ENCODE measurements around the gene DNASE1. TPM values are rescaled to one million over a fixed set of nuclear protein-coding genes. Genes with fewer than 3 reads are reported as not detected.

The DNASE1 gene
- total RNA-seq, 1 experiment from 2014 or later: 11.0 TPM

DNA sequence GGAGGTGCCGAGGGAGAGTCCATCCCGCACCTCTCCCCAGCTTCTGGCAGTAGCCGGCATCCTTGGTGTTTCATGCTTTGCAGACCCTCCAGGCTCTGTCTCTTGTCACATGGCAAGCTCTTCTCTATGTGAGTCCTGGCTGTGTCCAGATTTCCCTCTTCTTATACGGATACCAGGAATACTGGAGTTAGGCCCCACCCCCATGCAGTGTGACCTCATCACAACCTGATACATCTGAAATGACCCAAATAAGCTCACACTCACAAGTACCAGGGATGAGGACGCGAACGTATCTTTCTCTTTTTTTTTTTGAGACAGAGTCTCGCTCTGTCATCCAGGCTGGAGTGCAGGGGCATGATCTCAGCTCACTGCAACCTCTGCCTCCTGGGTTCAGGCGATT is 39.6 kb downstream of the DNASE1 start:
- 0 out of 2 replicates have a peak, but pooled peaks cover 2% of the 10 kb centered on the region for H4K20me1 ChIP-seq (ENCODE audit: insufficient read depth)
- ATAC-seq (no peak), DNase-seq (ENCODE audit: low read depth, low spot score) (no peak)
- BruUV-seq (replicated peaks): no TSS peak
- TF ChIP-seq EZH2 (IDR thresholded peaks at IDR 0.05) (no peak), CEBPB (IDR thresholded peaks at IDR 0.05; ENCODE audit: low read depth) (no peak), FOSL1 (IDR thresholded peaks at IDR 0.05; ENCODE audit: low read depth) (no peak), POLR2AphosphoS5 (IDR thresholded peaks at IDR 0.05; ENCODE audit: low read depth, low read length) (no peak), CBX3 (IDR thresholded peaks at IDR 0.05; ENCODE audit: low read depth) (no peak), EZH2phosphoT487 (IDR thresholded peaks at IDR 0.05; ENCODE audit: borderline replicate concordance) (no peak), EGR1 (IDR thresholded peaks at IDR 0.05; ENCODE audit: low read depth) (no peak), SRF (IDR thresholded peaks at IDR 0.05; ENCODE audit: low read depth) (no peak), ZNF274 (IDR thresholded peaks at IDR 0.05; ENCODE audit: low read depth, low read length) (no peak), TCF7L2 (IDR thresholded peaks at IDR 0.05; ENCODE audit: borderline replicate concordance, extremely low read depth, insufficient read depth, insufficient read length) (no peak), ELF1 (IDR thresholded peaks at IDR 0.05; ENCODE audit: borderline replicate concordance, low read depth) (no peak), POLR2A (IDR thresholded peaks at IDR 0.05; ENCODE audit: borderline replicate concordance, extremely low read depth, insufficient read depth, insufficient read length) (no peak), SIN3A (IDR thresholded peaks at IDR 0.05; ENCODE audit: low read depth) (no peak), JUND (IDR thresholded peaks at IDR 0.05) (no peak)
- TF ChIP-seq, protein P1, sequence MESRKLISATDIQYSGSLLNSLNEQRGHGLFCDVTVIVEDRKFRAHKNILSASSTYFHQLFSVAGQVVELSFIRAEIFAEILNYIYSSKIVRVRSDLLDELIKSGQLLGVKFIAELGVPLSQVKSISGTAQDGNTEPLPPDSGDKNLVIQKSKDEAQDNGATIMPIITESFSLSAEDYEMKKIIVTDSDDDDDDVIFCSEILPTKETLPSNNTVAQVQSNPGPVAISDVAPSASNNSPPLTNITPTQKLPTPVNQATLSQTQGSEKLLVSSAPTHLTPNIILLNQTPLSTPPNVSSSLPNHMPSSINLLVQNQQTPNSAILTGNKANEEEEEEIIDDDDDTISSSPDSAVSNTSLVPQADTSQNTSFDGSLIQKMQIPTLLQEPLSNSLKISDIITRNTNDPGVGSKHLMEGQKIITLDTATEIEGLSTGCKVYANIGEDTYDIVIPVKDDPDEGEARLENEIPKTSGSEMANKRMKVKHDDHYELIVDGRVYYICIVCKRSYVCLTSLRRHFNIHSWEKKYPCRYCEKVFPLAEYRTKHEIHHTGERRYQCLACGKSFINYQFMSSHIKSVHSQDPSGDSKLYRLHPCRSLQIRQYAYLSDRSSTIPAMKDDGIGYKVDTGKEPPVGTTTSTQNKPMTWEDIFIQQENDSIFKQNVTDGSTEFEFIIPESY (IDR thresholded peaks at IDR 0.05; ENCODE audit: extremely low read depth, insufficient replicate concordance, low read length): no peak
- TF ChIP-seq, protein P2, sequence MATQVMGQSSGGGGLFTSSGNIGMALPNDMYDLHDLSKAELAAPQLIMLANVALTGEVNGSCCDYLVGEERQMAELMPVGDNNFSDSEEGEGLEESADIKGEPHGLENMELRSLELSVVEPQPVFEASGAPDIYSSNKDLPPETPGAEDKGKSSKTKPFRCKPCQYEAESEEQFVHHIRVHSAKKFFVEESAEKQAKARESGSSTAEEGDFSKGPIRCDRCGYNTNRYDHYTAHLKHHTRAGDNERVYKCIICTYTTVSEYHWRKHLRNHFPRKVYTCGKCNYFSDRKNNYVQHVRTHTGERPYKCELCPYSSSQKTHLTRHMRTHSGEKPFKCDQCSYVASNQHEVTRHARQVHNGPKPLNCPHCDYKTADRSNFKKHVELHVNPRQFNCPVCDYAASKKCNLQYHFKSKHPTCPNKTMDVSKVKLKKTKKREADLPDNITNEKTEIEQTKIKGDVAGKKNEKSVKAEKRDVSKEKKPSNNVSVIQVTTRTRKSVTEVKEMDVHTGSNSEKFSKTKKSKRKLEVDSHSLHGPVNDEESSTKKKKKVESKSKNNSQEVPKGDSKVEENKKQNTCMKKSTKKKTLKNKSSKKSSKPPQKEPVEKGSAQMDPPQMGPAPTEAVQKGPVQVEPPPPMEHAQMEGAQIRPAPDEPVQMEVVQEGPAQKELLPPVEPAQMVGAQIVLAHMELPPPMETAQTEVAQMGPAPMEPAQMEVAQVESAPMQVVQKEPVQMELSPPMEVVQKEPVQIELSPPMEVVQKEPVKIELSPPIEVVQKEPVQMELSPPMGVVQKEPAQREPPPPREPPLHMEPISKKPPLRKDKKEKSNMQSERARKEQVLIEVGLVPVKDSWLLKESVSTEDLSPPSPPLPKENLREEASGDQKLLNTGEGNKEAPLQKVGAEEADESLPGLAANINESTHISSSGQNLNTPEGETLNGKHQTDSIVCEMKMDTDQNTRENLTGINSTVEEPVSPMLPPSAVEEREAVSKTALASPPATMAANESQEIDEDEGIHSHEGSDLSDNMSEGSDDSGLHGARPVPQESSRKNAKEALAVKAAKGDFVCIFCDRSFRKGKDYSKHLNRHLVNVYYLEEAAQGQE (IDR thresholded peaks at IDR 0.05; ENCODE audit: low read depth): no peak
- TF ChIP-seq, protein P3, sequence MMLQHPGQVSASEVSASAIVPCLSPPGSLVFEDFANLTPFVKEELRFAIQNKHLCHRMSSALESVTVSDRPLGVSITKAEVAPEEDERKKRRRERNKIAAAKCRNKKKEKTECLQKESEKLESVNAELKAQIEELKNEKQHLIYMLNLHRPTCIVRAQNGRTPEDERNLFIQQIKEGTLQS (IDR thresholded peaks at IDR 0.05): no peak
- TF ChIP-seq, protein P4, sequence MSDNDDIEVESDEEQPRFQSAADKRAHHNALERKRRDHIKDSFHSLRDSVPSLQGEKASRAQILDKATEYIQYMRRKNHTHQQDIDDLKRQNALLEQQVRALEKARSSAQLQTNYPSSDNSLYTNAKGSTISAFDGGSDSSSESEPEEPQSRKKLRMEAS (IDR thresholded peaks at IDR 0.05): no peak
- TF ChIP-seq, protein P5, sequence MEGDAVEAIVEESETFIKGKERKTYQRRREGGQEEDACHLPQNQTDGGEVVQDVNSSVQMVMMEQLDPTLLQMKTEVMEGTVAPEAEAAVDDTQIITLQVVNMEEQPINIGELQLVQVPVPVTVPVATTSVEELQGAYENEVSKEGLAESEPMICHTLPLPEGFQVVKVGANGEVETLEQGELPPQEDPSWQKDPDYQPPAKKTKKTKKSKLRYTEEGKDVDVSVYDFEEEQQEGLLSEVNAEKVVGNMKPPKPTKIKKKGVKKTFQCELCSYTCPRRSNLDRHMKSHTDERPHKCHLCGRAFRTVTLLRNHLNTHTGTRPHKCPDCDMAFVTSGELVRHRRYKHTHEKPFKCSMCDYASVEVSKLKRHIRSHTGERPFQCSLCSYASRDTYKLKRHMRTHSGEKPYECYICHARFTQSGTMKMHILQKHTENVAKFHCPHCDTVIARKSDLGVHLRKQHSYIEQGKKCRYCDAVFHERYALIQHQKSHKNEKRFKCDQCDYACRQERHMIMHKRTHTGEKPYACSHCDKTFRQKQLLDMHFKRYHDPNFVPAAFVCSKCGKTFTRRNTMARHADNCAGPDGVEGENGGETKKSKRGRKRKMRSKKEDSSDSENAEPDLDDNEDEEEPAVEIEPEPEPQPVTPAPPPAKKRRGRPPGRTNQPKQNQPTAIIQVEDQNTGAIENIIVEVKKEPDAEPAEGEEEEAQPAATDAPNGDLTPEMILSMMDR (IDR thresholded peaks at IDR 0.05 in 2 of 3, conservative IDR thresholded peaks at IDR 0.05 in 1 of 3; ENCODE audit: borderline replicate concordance in 1 of 3, insufficient read depth in 1 of 3, low read depth in 2 of 3, low read length in 2 of 3): no peak
- H3K4me3 ChIP-seq (replicated peaks in 1 of 2; ENCODE audit: low read depth in 1 of 2, low read length in 2 of 2): no peak overlapping the region
- no peaks in the 10 kb centered on the region for H3K27me3 ChIP-seq (ENCODE audit: insufficient read depth, low read length)
- ChIA-PET RAD21 (ENCODE audit: low non-redundant PET in 1 of 2, low total read pairs in 2 of 2, uncharacterized antibody in 2 of 2, unreplicated experiment in 2 of 2) (interaction anchor here in 1 of 2 experiments (0.6 kb wide), 1 partner anchor 631 kb away, joined by 5 read pairs; no protein-coding TSS in a partner anchor), POLR2A (interaction anchor here (0.7 kb wide), 1 partner anchor 17 kb away, joined by 3 read pairs; no protein-coding TSS in a partner anchor), CTCF (interaction anchor here (1.4 kb wide), 1 partner anchor 560 kb away, joined by 5 read pairs; no protein-coding TSS in a partner anchor)
- peaks cover 2 to 23% of the 10 kb centered on the region in 2 experiments; a peak in 2 of 4 replicates for H3K36me3 ChIP-seq (ENCODE audit: control insufficient read depth in 1 of 2, insufficient read depth in 2 of 2, low read length in 2 of 2)
- H2AFZ ChIP-seq (ENCODE audit: low read depth, low read length, poor library complexity, severe bottlenecking): no peak overlapping the region
- no peak overlapping the region for H3K4me2 ChIP-seq (ENCODE audit: low read length)
- H3K9ac ChIP-seq (ENCODE audit: low read length): no peak overlapping the region
- H3K9me2 ChIP-seq (ENCODE audit: insufficient read depth): no peaks in the 10 kb centered on the region
- H3K79me2 ChIP-seq (ENCODE audit: insufficient read depth, low read length): peaks cover 87% of the 10 kb centered on the region
- intact Hi-C loops (cut with micrococcal nuclease): no loop called here
- no peak overlapping the region for H3K27ac ChIP-seq (ENCODE audit: low read depth, low read length)
- H3K4me1 ChIP-seq (ENCODE audit: control insufficient read depth in 1 of 2, insufficient read depth in 2 of 2, low read length in 2 of 2): peaks cover 0 to 10% of the 10 kb centered on the region in 2 experiments; a peak in 2 of 4 replicates
- no peaks in the 10 kb centered on the region for H3K9me3 ChIP-seq (ENCODE audit: control insufficient read depth in 1 of 2, insufficient read depth in 1 of 2, low read depth in 1 of 2, low read length in 2 of 2)

Data from HCT116 (cell line).